Brain microvascular endothelial cell (primary cell): ENCODE measurements around the gene RBCK1.

Experiments used
- DNase-seq: peaks from one replicate; pipeline ENCODE4 v3.0.0-alpha.2; 2020
- H3K27ac ChIP-seq: fragments of 250-450 bp; sonication (Bioruptor Pico); 2 replicates; pipeline ENCODE4 v1.5.1; 2020; ENCODE audit warnings: mild to moderate bottlenecking, moderate library complexity
- H3K27me3 ChIP-seq: fragments of 250-450 bp; sonication (Bioruptor Pico); replicated peaks from 2 replicates; pipeline ENCODE4 v1.5.1; 2020; ENCODE audit warnings: mild to moderate bottlenecking
- H3K36me3 ChIP-seq: fragments of 250-450 bp; sonication (Bioruptor Pico); replicated peaks from 2 replicates; pipeline ENCODE4 v1.5.1; 2020; ENCODE audit warnings: mild to moderate bottlenecking
- H3K4me3 ChIP-seq: 2 replicates; pipeline ENCODE4 v1.5.1; 2011; ENCODE audit warnings: low read depth, mild to moderate bottlenecking, control low read depth, low read length, moderate library complexity
- CTCF ChIP-seq: IDR thresholded peaks from 2 replicates; pipeline ENCODE4 v1.5.1; 2011; ENCODE audit warnings: low read depth, mild to moderate bottlenecking, moderate library complexity, low read length, control low read depth, inconsistent platforms; ENCODE audit errors: missing control alignments
- in situ Hi-C: cut with HindIII; loops from 2 replicates; pipeline ENCODE4 v1.10.0; 2017; ENCODE audit warnings: low sequenced_read_pairs, low pct_ligation_motif_present

RBCK1 gene

GRCh38 chr20:467755-468154 is 59.7 kb downstream of the RBCK1 start:
- DNase-seq = no peak

DNA sequence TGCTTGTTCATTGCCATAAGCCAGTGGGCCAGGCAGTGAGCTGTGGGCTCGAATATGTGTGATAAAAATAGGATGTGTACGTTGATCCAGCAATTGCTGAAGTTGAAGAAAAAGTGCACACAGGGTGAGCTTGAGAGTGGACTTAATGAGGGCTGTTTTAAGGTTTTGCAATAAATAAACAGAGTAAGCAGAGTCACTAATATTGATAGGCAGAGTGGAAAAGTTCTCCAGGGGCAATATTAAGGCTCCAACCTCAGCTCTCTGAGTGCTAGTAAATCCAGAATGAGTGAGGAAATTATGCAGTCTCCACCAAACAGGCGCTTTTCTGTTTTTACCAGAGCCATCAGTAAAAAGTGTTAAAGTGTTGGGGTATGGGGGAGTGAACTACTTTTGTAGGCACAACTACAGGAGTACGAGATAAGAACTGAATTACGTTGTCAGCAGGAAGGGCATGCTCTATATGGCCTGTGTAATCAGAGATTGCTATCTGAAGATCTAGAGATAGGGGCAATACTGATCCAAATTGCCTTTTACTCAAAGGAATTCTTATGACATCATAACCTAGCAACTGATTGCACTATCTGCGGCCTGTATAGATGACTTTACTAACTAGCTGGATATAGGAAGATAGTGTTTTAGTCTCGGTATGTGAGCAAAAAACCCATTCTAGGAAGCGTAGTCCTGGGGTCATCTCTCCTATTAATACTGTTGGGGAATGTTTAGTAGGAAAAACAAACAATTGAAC is 61.8 kb downstream of the RBCK1 start:
- no peak for DNase-seq
- no peaks in the 10 kb centered on the region for H3K27me3 ChIP-seq
- TF ChIP-seq CTCF = no peak
- no peak overlapping the region for H3K4me3 ChIP-seq
- H3K36me3 ChIP-seq = no peaks in the 10 kb centered on the region
- H3K27ac ChIP-seq = no peak overlapping the region
- in situ Hi-C loops = no loop called here

More at GRCh38 chr20:467755-468154, 59.7 kb downstream of the RBCK1 start:
- Histone ChIP-seq H3K27me3 (no peaks in the 10 kb centered on the region), H3K4me3 (no peak overlapping the region), H3K36me3 (no peaks in the 10 kb centered on the region), H3K27ac (no peak overlapping the region)
- in situ Hi-C loops = no loop called here
- no peak for TF ChIP-seq CTCF

GRCh38 chr20:472137-472846 is 64.2 kb downstream of the RBCK1 start:
- no peak for DNase-seq
- in situ Hi-C loops = no loop called here
- no peak for TF ChIP-seq CTCF
- Histone ChIP-seq H3K4me3 (no peak overlapping the region), H3K27me3 (no peaks in the 10 kb centered on the region), H3K27ac (no peak overlapping the region), H3K36me3 (peaks cover 3% of the 10 kb centered on the region)

DNA sequence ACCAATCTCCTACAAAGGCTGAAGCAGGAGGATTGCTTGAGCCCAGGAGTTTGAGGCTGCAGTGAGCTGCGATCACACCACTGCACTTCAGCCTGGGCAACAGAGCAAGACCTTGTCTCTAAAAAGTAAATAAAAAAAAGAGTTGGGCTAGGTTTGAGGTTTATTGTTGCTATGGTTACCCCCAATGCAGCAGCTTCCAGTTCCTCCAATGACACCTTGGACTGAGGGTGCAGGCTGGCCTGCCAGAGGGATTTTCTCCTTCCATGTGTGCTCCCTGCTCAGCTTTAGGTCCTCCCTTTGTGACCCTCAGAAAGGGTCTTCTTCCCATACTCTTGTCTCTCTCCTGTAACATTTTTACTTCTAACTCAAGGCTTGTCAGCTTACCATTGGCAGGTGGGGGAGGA is 64.8 kb downstream of the RBCK1 start:
- Histone ChIP-seq H3K27ac (no peak overlapping the region), H3K36me3 (peaks cover 4% of the 10 kb centered on the region), H3K27me3 (no peaks in the 10 kb centered on the region), H3K4me3 (no peak overlapping the region)
- no peak for DNase-seq
- in situ Hi-C loops = no loop called here
- TF ChIP-seq CTCF = no peak

DNA sequence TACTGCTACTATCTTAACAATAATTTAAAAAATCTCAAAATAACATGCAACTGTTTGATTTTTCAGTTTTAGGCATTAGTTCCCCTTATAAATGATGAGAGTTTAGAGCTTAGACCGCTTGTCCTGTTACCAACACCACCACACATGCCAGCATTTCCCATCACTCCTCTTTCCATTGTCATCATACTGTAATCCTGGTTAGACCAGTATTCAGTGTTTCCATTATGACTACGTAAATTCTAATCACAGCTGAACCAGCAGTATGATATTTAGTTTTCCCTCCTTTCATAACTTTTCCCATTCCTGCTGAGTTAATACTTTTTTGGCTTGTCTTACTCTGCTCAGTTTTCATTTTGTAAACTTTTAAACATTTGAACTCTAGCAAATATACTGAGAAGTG is 66.5 kb downstream of the RBCK1 start:
- in situ Hi-C loops = no loop called here
- Histone ChIP-seq H3K4me3 (no peak overlapping the region), H3K27me3 (no peaks in the 10 kb centered on the region), H3K27ac (no peak overlapping the region), H3K36me3 (peaks cover 6% of the 10 kb centered on the region)
- TF ChIP-seq CTCF = no peak
- DNase-seq = no peak
